OCI-LY7 (cell line): ENCODE data around the gene PDE9A. TPM values are rescaled to one million over a fixed set of nuclear protein-coding genes. Genes with fewer than 3 reads are reported as not detected.
A peak's percentile ranks its signal among the peaks of the same experiment; 100 is the strongest.

Experiments
- BruUV-seq: library from RNA; stranded (reverse); fragments of 400-500 nt; replicated peaks from 2 replicates; lab custom pipeline; 2021; lab: Mats Ljungman, UMichigan
- CTCF ChIA-PET: fragments of 300-600 bp; sonication (Branson Sonifier 250); formaldehyde crosslinking; loops from one replicate; lab custom pipeline; 2022; ENCODE audit warnings: antibody characterized with exemption; ENCODE audit not compliant: unreplicated experiment; lab: Charles Lee
- POLR2A ChIA-PET: fragments of 300-600 bp; sonication (Branson Sonifier 250); formaldehyde crosslinking; loops from one replicate; lab custom pipeline; 2022; ENCODE audit warnings: antibody characterized with exemption; lab: Charles Lee
- DNase-seq: peaks from one replicate; pipeline ENCODE4 v3.0.0-alpha.2; 2015; ENCODE audit warnings: low spot score
- H2AFZ ChIP-seq: fragments of 200-600 bp; sonication (generic), shearing (Covaris generic); 2 replicates; pipeline ENCODE4 v1.6.1; 2014; ENCODE audit warnings: mild to moderate bottlenecking, antibody characterized with exemption, low read length, moderate library complexity
- H3K27ac ChIP-seq: fragments of 200-600 bp; sonication (generic); 2 replicates; pipeline ENCODE4 v1.5.1; 2014; ENCODE audit warnings: mixed run types, low read depth, mild to moderate bottlenecking, moderate library complexity, low read length, inconsistent platforms; ENCODE audit not compliant: poor library complexity, severe bottlenecking
- H3K36me3 ChIP-seq: fragments of 200-600 bp; sonication (generic); 2 replicates; pipeline ENCODE4 v1.6.1; 2014; ENCODE audit warnings: mild to moderate bottlenecking, antibody characterized with exemption, low read length, moderate library complexity, mixed read lengths; ENCODE audit not compliant: insufficient read depth
- H3K4me1 ChIP-seq: fragments of 200-600 bp; sonication (generic); 2 replicates; pipeline ENCODE4 v1.5.1; 2014; ENCODE audit warnings: mild to moderate bottlenecking, low read length; ENCODE audit not compliant: insufficient read depth, poor library complexity, severe bottlenecking
- H3K4me2 ChIP-seq: fragments of 200-600 bp; sonication (generic); 2 replicates; pipeline ENCODE4 v1.6.1; 2014; ENCODE audit warnings: mild to moderate bottlenecking, low read length
- H3K4me3 ChIP-seq: fragments of 200-600 bp; sonication (generic); 2 replicates; pipeline ENCODE4 v1.5.1; 2014; ENCODE audit warnings: mild to moderate bottlenecking, low read depth, low read length; ENCODE audit not compliant: poor library complexity, severe bottlenecking
- H3K79me2 ChIP-seq: fragments of 200-600 bp; sonication (generic); 2 replicates; pipeline ENCODE4 v1.6.1; 2016; ENCODE audit warnings: low read depth, mild to moderate bottlenecking, low read length, moderate library complexity, mixed read lengths; ENCODE audit not compliant: insufficient read depth
- H3K9me2 ChIP-seq: fragments of 200-600 bp; sonication (generic); 2 replicates; pipeline ENCODE4 v1.6.1; 2016; ENCODE audit warnings: mild to moderate bottlenecking, low read length, mixed read lengths; ENCODE audit not compliant: insufficient read depth
- H3K9me3 ChIP-seq: fragments of 200-600 bp; sonication (generic); 2 replicates; pipeline ENCODE4 v1.6.1; 2014; ENCODE audit warnings: mild to moderate bottlenecking, mixed run types, low read length, mixed read lengths
- H4K20me1 ChIP-seq: fragments of 200-600 bp; sonication (generic); 2 replicates; pipeline ENCODE4 v1.6.1; 2014; ENCODE audit warnings: mild to moderate bottlenecking, antibody characterized with exemption, low read length, moderate library complexity, mixed read lengths; ENCODE audit not compliant: insufficient read depth
- EZH2phosphoT487 ChIP-seq: fragments of 200-600 bp; sonication (generic); IDR thresholded peaks from 2 replicates; pipeline ENCODE4 v1.6.1; 2018; ENCODE audit warnings: low read depth, borderline replicate concordance, mild to moderate bottlenecking, mixed run types, antibody characterized with exemption, low read length, moderate library complexity, mixed read lengths
- intact Hi-C: fragments of 100-400 bp; cut with micrococcal nuclease; formaldehyde crosslinking; loops from one replicate; pipeline ENCODE4 v1.10.0; 2022; ENCODE audit not compliant: unreplicated experiment
- total RNA-seq, 2 experiments: library from RNA; depleted of rRNA in 1 of 2; stranded (reverse); fragments of >200 nt in 1 of 2; shearing (Covaris generic) in 1 of 2; gene quantifications; 2 replicates each; pipeline ENCODE4 v1.2.3, GENCODE V29; 2014 to 2022
- TF ChIP-seq, protein P1 (sequence below): fragments of 200-600 bp; sonication (generic); conservative IDR thresholded peaks from 2 replicates; pipeline ENCODE4 v1.5.1; 2014; ENCODE audit warnings: mild to moderate bottlenecking, antibody characterized with exemption, low read length, moderate library complexity, mixed read lengths

Gene PDE9A
- total RNA-seq, 2 experiments from 2014 or later: 11.4 to 22.4 TPM

DNA sequence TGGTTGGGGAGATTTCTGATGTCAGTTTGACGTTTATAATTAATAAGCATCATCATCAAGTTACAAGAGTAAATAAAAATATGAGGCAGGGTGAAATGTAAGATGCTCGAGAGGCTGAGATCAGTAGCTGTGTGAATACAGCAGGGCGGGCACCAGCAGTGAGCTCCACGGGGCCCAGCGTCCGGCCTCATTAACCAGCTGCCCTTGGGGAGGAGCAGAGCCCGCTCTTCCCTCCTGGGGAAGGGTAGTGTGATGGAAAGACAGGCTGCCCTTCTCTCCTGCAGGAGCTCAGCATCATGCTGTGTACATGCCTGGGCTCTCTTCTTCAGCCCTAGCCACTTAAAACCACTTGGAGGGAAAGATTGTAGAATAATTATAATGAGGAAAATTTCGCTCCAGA lies 23.4 kb downstream of the PDE9A start:
- DNase-seq: no peak
- H3K4me2 ChIP-seq: no peak overlapping the region
- no TSS peak for BruUV-seq
- no peaks in the 10 kb centered on the region for H3K9me2 ChIP-seq
- peaks cover 2% of the 10 kb centered on the region; the same call in 1 of the 2 replicates for H3K79me2 ChIP-seq
- H4K20me1 ChIP-seq: no peaks in the 10 kb centered on the region
- ChIA-PET CTCF (no interaction called here), POLR2A (interaction anchor here (0.6 kb wide), 1 partner anchor 22 kb away, joined by 3 read pairs; no protein-coding TSS in a partner anchor)
- H3K4me3 ChIP-seq: no peak overlapping the region
- H2AFZ ChIP-seq: no peak overlapping the region
- intact Hi-C loops: no loop called here
- no peak overlapping the region for H3K27ac ChIP-seq
- no peaks in the 10 kb centered on the region for H3K9me3 ChIP-seq
- H3K36me3 ChIP-seq: no peaks in the 10 kb centered on the region
- peaks cover 19% of the 10 kb centered on the region for H3K4me1 ChIP-seq
- TF ChIP-seq, protein P1, sequence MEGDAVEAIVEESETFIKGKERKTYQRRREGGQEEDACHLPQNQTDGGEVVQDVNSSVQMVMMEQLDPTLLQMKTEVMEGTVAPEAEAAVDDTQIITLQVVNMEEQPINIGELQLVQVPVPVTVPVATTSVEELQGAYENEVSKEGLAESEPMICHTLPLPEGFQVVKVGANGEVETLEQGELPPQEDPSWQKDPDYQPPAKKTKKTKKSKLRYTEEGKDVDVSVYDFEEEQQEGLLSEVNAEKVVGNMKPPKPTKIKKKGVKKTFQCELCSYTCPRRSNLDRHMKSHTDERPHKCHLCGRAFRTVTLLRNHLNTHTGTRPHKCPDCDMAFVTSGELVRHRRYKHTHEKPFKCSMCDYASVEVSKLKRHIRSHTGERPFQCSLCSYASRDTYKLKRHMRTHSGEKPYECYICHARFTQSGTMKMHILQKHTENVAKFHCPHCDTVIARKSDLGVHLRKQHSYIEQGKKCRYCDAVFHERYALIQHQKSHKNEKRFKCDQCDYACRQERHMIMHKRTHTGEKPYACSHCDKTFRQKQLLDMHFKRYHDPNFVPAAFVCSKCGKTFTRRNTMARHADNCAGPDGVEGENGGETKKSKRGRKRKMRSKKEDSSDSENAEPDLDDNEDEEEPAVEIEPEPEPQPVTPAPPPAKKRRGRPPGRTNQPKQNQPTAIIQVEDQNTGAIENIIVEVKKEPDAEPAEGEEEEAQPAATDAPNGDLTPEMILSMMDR: no peak
- TF ChIP-seq EZH2phosphoT487: no peak

DNA sequence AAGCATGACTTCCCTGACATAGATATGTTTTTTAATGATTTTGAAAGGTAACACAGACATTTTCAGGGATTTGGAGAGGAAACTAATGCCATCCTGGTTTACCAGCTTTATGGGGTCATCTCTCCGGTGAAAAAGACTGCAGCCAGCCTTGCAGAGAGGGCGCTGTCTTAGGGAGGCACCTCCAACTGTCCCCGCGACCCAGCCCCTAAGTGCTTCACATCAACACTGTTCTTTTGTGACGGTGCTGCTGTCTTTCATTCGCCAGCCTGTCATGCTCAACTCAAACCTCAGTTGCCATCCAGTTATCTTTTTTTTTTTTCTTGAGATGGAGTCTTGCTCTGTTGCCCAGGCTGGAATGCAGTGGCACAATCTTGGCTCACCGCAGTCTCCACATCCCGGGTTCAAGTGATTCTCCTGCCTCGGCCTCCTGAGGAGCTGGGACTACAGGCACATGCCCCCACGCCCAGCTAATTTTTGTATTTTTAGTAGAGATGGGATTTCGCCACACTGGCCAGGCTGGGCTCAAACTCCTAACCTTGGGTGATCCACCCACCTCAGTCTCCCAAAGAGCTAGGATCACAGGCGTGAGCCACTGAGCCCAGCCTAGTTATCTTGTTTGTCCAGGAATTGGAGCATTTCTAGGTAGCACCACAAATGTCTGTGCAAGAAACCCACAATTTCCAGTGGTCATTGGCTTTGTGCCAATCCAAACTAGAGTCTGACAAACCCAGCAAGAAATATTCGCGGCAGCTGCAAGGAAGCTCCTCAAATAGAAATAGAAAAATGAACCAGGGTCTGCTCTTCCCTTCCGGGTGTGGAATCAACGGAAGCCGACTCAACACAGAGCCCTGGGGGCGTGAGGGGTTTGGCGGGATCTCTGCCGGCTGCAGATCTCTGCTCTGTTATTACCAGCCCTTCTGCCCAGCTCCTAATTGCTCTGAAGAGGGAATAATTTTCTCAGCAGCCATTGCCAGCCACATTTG lies 24.2 kb downstream of the PDE9A start:
- no peaks in the 10 kb centered on the region for H3K9me2 ChIP-seq
- BruUV-seq: no TSS peak
- peaks cover 15% of the 10 kb centered on the region for H3K4me1 ChIP-seq
- H4K20me1 ChIP-seq: no peaks in the 10 kb centered on the region
- H3K79me2 ChIP-seq: no peaks in the 10 kb centered on the region
- TF ChIP-seq, protein P1: no peak
- TF ChIP-seq EZH2phosphoT487: no peak
- peak overlapping the region; percentile 37 for H3K4me2 ChIP-seq
- peak; percentile 31 for DNase-seq
- POLR2A ChIA-PET: interaction anchor here (1.2 kb wide), 1 partner anchor 18 kb away, joined by 3 read pairs; no protein-coding TSS in a partner anchor
- intact Hi-C loops: no loop called here
- CTCF ChIA-PET: no interaction called here
- H3K9me3 ChIP-seq: no peaks in the 10 kb centered on the region
- H3K4me3 ChIP-seq: no peak overlapping the region
- H3K27ac ChIP-seq: no peak overlapping the region
- peak overlapping the region; percentile 20; the same call in 1 of the 2 replicates for H2AFZ ChIP-seq
- H3K36me3 ChIP-seq: no peaks in the 10 kb centered on the region
